ENCODE data around the gene CYTH4. TPM values are rescaled to one million over a fixed set of nuclear protein-coding genes. Genes with fewer than 3 reads are reported as not detected.

Gene CYTH4
- total RNA-seq, 2 donors from 2014 or later: not detected

DNA sequence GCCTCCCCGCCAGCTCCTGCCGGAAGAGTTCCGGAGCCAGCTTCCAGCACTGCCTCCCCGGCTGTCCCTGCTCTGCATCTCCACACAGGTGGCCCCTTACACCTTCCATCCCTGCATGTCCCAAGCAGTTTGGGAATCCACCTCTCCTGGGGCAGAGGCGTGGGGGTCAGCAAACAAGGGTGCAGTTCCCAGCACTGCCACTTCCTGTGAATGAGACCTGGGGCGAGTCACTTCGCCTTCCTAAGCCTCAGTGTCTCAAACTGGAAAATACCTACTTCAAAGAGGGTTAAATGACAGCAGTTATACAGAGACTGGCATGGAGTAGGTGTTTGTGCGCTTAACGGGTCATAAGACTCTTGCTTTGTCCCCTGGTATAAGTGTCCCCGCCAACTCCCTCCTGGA, 5.2 kb downstream of the CYTH4 start:
- WGBS, 2 experiments (ENCODE audit: insufficient coverage in 1 of 2, insufficient read length in 1 of 2): 92 to 98% methylated on average over 8 to 10 of the region's 10 CpGs
- Mint-ChIP-seq H3K4me3 (no peak overlapping the region), H3K27me3 (ENCODE audit: insufficient read depth) (peaks cover 2% of the 10 kb centered on the region), H3K27ac (no peak overlapping the region), H3K9me3 (peaks cover 5% of the 10 kb centered on the region), H3K4me1 (peaks cover 6% of the 10 kb centered on the region), H3K36me3 (ENCODE audit: low read depth) (no peaks in the 10 kb centered on the region)
- TF ChIP-seq CTCF (conservative IDR thresholded peaks at IDR 0.05): peak; percentile 19
- Histone ChIP-seq H3K9me3 (ENCODE audit: control insufficient read depth, low read length) (no peaks in the 10 kb centered on the region), H3K36me3 (ENCODE audit: control insufficient read depth, insufficient read depth, low read length) (no peaks in the 10 kb centered on the region), H3K4me3 (ENCODE audit: low read length) (no peak overlapping the region), H3K27me3 (ENCODE audit: control insufficient read depth, insufficient read depth, low read length, poor library complexity, severe bottlenecking) (no peaks in the 10 kb centered on the region), H3K9ac (ENCODE audit: extremely low read depth, low read length, poor library complexity, severe bottlenecking) (no peak overlapping the region), H3K27ac (ENCODE audit: low read depth, low read length) (no peak overlapping the region), H3K4me1 (ENCODE audit: control insufficient read depth, insufficient read depth, low read length) (no peaks in the 10 kb centered on the region)
- no peak for DNase-seq

DNA sequence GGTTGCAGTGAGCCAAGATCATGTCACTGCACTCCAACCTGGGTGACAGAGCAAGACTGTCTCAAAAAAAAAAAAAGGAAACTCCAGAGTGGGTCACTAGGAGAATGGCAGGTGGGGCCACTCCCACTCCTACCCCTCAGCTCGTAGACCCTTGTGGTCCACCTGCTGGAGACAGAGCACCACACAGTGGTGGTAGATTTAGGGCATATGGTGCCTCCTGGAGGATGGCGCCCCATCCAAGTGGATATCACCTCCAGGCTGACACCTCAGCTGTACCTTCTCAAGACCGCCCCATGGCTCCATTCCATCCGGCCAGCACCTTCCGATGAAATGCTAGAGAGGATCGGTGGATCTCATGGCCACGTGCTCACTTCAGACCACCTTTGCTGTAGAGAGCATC, 6.2 kb downstream of the CYTH4 start:
- H3K9me3 Mint-ChIP-seq: peaks cover 5% of the 10 kb centered on the region
- H3K36me3 Mint-ChIP-seq (ENCODE audit: low read depth): no peaks in the 10 kb centered on the region
- no peak overlapping the region for H3K27ac Mint-ChIP-seq
- DNase-seq: no peak
- Histone ChIP-seq H3K27ac (ENCODE audit: low read depth, low read length) (no peak overlapping the region), H3K36me3 (ENCODE audit: control insufficient read depth, insufficient read depth, low read length) (no peaks in the 10 kb centered on the region), H3K27me3 (ENCODE audit: control insufficient read depth, insufficient read depth, low read length, poor library complexity, severe bottlenecking) (no peaks in the 10 kb centered on the region), H3K9me3 (ENCODE audit: control insufficient read depth, low read length) (no peaks in the 10 kb centered on the region), H3K4me1 (ENCODE audit: control insufficient read depth, insufficient read depth, low read length) (no peaks in the 10 kb centered on the region), H3K4me3 (ENCODE audit: low read length) (no peak overlapping the region), H3K9ac (ENCODE audit: extremely low read depth, low read length, poor library complexity, severe bottlenecking) (no peak overlapping the region)
- H3K27me3 Mint-ChIP-seq (ENCODE audit: insufficient read depth): peaks cover 2% of the 10 kb centered on the region
- TF ChIP-seq CTCF (conservative IDR thresholded peaks at IDR 0.05): peak; percentile 41
- WGBS, 2 experiments (ENCODE audit: insufficient coverage in 1 of 2, insufficient read length in 1 of 2): 90 to 93% methylated on average over 6 to 7 of the region's 7 CpGs
- H3K4me1 Mint-ChIP-seq: peaks cover 9% of the 10 kb centered on the region
- H3K4me3 Mint-ChIP-seq: no peak overlapping the region

- H3K4me3 ChIP-seq (ENCODE audit: low read length): no peak overlapping the region
- no peak overlapping the region for H3K27ac ChIP-seq (ENCODE audit: low read depth, low read length)
- no peak overlapping the region for H3K4me3 Mint-ChIP-seq
- no peak overlapping the region for H3K27ac Mint-ChIP-seq
- no peaks in the 10 kb centered on the region for H3K9me3 ChIP-seq (ENCODE audit: control insufficient read depth, low read length)
- no peak overlapping the region for H3K9ac ChIP-seq (ENCODE audit: extremely low read depth, low read length, poor library complexity, severe bottlenecking)
- DNase-seq: no peak
- H3K36me3 Mint-ChIP-seq (ENCODE audit: low read depth): no peaks in the 10 kb centered on the region
- no peak for TF ChIP-seq CTCF (conservative IDR thresholded peaks at IDR 0.05)
- no peaks in the 10 kb centered on the region for H3K36me3 ChIP-seq (ENCODE audit: control insufficient read depth, insufficient read depth, low read length)
- peaks cover 5% of the 10 kb centered on the region for H3K4me1 Mint-ChIP-seq
- no peaks in the 10 kb centered on the region for H3K4me1 ChIP-seq (ENCODE audit: control insufficient read depth, insufficient read depth, low read length)
- WGBS, 2 experiments (ENCODE audit: insufficient coverage in 1 of 2, insufficient read length in 1 of 2): 92 to 97% methylated on average over 6 to 7 of the region's 7 CpGs
- peaks cover 5% of the 10 kb centered on the region for H3K9me3 Mint-ChIP-seq
- no peaks in the 10 kb centered on the region for H3K27me3 ChIP-seq (ENCODE audit: control insufficient read depth, insufficient read depth, low read length, poor library complexity, severe bottlenecking)
- H3K27me3 Mint-ChIP-seq (ENCODE audit: insufficient read depth): peaks cover 2% of the 10 kb centered on the region
These were observed 6.9 kb downstream of the CYTH4 start for GRCh38 chr22:37289156-37289735.
